ENCODE data around the gene MSMP.

DNA sequence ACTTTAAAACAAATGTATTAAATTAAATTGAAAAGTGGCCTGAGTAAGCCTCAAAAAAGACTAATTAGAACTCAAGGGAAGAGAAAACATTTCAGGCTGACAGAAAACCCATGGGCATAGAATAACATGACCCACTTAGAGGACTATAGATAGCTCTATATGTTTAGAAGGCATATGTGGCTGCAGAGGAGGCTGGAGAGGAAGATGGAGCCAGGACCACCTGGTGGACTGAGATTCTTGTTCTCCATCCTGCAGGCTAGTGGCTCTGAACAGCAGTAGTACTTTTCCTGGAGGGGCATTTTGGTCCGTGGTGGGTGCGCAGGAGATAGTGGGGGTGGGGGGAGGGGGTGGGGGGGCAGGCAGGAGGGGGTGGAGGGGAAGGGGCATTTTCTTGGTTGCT is 27.0 kb upstream of the MSMP start:
- TF ChIP-seq ZNF121 (CRISPR knock-in tag; IDR thresholded peaks at IDR 0.05) (no peak), SP1 (CRISPR knock-in tag; conservative IDR thresholded peaks at IDR 0.05) (no peak)
- TF ChIP-seq, protein P1, sequence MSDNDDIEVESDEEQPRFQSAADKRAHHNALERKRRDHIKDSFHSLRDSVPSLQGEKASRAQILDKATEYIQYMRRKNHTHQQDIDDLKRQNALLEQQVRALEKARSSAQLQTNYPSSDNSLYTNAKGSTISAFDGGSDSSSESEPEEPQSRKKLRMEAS (CRISPR knock-in tag; IDR thresholded peaks at IDR 0.05) = no peak

Measured in WTC11 (cell line).